ENCODE data around the gene GPR146.

- TF ChIP-seq CTCF (IDR thresholded peaks at IDR 0.05; ENCODE audit: control extremely low read depth in 1 of 3, insufficient read depth in 1 of 3, low read depth in 1 of 3, low read length in 3 of 3) (peak in 2 of 3 experiments; percentile 23 to 32; a peak in 3 of 4 replicates), RAD21 (IDR thresholded peaks at IDR 0.05 in 1 of 2, conservative IDR thresholded peaks at IDR 0.05 in 1 of 2; ENCODE audit: low read depth in 2 of 2, low read length in 2 of 2) (peak in 1 of 2 experiments; percentile 31; a peak in 1 of 4 replicates), POLR2A (IDR thresholded peaks at IDR 0.05; ENCODE audit: control extremely low read depth in 1 of 2, low read depth in 2 of 2, low read length in 2 of 2) (no peak), CTBP2 (IDR thresholded peaks at IDR 0.05; ENCODE audit: borderline replicate concordance, insufficient read depth, insufficient read length, low read length) (no peak)
These were observed 23.5 kb upstream of the GPR146 start for GRCh38 chr7:1020849-1021251.

Data from H1 (cell line).